NCI-H1417 treated with DMSO at 0.1 percent for 48 hours (cell line): ENCODE results near the gene ADSL.

Source experiments
- DNase-seq: peaks from one replicate; lab custom pipeline; 2025; lab: John Stamatoyannopoulos, UW

Gene ADSL

DNA sequence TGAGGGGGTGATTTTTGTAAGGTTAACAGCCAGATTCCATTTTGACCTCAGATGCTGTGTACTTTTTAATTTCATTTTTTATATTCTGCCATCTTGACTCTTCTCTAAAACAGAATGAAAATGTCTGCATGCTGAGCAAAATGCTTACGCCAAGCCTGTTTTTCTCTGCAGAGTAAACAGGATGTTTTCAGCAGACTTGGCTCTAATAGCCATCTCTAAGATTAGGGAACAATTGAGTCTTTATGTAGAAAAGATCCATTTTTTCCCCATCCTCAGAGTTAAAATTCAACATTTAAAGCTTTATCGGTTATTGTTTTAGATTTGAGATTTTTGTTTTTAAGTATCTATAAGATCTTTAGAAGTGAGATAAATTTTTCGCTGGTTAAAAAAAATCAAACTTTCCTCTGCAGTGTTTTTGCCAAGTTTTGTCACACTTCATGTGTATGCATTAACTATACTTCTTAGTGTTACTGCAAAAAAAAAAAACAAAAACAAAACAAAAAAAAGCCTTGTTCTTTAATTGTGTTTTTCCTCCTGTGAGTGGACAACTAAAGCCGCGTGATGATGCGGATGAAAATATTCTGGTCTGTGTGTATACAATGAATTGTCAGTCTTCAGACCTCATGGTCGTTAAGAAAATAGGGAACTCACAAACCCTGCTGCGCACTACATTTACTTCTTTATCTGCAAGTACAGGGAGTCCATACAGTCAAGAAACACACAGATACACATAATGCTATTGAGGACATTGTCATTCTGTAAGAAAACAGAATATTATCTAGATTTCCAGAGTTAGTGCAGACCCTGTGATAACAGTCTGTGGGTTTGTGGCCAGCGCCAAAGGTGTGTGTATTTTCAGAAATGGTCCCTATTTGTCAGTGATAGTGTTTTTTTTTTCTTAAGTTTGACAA is 17.5 kb upstream of the ADSL start:
- no peak for DNase-seq

GRCh38 chr22:40329466-40329865 is 16.8 kb upstream of the ADSL start:
- DNase-seq: no peak

DNA sequence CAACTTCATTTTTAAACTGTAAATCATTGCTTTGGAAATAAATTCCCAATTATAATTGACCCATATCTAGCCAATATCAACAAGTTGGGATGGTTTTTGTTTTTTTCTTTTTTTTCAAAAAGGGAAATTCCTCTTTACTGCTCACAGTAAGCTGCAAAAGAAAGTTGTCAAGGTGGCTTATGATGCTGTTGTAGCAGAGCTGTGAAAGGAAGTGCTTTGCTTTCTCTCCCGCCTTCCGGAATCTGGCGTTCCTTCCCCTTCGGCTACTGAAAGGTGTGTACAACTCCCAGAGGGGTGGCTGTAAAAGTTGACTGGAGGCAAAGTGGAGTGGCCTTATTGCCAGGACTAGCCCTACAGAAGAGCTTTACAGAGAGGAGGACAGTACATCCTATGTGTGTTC is 16.2 kb upstream of the ADSL start:
- DNase-seq: no peak

- DNase-seq: no peak
These were observed 15.7 kb upstream of the ADSL start for GRCh38 chr22:40330615-40331014.

GRCh38 chr22:40331706-40332105 is 14.6 kb upstream of the ADSL start:
- no peak for DNase-seq

- DNase-seq: no peak
These were observed 13.9 kb upstream of the ADSL start for GRCh38 chr22:40332319-40332781.

DNA sequence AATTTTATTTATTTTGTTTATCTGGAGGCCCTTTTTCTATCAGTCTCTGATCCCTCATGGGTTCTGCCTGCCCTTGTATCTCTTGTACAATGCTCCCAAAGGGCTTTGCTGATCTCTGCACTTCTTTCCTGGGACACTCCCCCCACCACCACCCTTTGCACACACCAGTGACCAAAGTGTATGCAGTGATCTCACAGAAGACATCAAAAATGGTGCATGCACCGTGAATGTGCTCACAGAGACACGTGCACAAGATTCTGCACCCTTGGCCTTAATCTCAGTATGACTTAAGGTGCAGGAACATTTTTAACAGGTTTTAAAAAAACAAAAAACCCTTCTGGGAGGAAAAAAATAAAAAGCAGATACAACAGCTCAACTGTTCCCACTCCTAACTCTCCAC is 12.2 kb upstream of the ADSL start:
- DNase-seq: no peak

GRCh38 chr22:40334899-40335298 is 11.4 kb upstream of the ADSL start:
- DNase-seq: no peak

DNA sequence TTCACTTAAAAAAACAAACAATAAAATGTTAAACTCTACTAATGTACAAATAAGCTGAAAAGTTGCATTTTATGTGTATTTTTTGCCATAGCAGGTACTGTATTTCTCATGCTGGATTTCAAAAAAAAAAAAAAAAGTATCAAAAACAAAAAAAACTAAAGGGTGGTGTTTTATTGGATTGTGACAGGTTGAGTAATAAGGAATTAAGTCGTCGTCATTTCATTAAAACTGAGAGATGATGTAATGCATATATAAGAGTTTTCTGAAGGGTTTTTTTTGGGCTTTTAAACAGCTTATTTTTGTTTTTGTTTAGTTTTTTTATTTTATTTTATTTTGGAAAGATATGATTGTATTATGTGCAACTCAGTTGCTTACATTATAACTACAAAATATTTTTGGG is 10.9 kb upstream of the ADSL start:
- DNase-seq: no peak

DNA sequence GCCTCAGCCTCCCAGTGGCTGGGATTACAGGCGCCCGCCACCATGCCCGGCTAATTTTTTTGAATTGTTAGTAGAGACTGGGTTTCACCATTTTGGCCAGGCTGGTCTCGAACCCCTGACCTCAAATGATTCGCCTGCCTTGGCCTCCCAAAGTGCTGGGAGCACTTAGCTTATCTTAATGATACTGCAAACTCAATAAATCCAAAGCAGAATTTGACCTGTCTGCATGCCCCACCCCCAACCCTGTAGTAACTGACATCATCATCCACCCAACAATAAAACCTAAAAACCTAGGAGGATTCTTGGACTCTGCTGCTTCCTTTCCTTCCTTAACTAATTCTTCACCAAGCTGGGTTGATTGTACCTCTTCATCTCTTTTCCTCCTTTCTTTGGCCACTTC is 6.3 kb upstream of the ADSL start:
- no peak for DNase-seq

DNA sequence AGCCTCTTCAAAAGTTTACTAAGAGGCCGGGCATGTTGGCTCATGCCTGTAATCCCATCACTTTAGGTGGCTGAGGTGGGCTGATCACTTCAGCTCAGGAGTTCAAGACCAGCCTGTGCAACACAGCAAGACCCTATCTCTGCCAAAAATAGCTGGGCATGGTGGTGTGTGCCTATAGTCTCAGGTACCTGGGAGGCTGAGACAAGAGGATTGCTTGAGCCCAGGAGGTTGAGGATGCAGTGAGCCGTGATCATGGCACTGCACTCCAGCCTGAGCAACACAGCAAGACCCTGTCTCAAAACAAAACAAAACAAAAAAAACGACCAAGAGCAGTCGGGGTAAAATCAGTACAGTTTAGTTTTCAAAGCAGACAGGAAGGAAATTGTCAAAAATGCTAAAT is 4.7 kb upstream of the ADSL start:
- no peak for DNase-seq

- DNase-seq: no peak
These were observed 3.8 kb upstream of the ADSL start for GRCh38 chr22:40342521-40342920.

GRCh38 chr22:40345271-40345670 is 1.0 kb upstream of the ADSL start:
- no peak for DNase-seq

DNA sequence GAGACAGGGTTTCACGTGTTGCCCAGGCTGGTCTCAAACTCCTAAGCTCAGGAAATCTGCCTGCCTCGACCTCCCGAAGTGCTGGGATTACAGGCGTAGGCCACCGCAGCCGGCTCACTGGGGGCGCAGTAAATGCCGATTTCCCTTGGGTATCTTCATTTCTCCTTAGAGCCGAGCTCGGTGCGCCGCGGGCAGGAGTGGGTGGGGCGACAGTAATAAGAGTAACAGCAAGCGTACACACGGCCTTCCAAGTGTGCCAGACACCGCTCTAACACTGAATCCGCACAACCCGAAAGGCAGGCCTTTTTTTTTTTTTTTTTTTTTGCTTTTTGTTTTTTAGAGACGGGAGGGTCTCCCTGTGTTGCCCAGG is 500 bp upstream of the ADSL start:
- DNase-seq: no peak

DNA sequence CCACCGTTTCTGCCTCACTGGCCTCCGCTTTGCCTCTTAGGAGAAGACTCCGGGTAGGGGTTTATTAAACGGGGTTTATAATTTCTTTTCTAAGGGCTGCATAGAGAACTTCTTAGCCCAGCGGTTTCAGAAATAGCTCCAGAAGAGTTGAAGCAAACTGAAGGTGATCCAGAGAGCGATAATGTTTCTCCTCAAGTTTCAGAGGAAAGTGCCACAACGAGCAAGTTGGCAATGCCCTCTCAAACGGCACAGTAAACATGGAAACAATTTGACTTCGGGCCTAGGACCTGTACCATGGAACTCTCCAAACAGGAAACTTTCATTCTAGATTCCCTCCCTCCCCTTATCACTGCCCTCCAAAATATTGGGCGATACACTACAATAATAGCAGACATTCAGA is 1.0 kb downstream of the ADSL start:
- DNase-seq: no peak

- DNase-seq: no peak
These were observed 1.8 kb downstream of the ADSL start for GRCh38 chr22:40348025-40348658.

DNA sequence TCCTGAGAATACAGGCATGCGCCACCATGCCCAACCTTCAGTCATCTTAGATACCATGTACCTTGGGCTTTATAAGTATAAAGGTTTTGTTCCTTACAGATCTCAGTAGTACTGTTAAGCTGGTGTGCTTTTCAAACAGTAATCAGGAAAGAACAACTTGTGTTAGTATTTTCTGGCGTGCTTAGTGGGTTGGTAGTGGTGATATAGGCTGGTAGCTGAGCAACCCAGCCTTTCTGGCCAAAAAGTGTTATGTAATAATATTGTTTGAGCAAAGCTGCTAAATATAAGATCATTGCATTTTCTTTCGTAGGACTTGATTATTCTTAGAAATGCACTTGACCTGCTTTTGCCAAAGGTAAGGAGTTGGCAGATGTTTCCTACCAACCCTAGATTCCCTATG is 6.5 kb downstream of the ADSL start:
- DNase-seq: no peak

DNA sequence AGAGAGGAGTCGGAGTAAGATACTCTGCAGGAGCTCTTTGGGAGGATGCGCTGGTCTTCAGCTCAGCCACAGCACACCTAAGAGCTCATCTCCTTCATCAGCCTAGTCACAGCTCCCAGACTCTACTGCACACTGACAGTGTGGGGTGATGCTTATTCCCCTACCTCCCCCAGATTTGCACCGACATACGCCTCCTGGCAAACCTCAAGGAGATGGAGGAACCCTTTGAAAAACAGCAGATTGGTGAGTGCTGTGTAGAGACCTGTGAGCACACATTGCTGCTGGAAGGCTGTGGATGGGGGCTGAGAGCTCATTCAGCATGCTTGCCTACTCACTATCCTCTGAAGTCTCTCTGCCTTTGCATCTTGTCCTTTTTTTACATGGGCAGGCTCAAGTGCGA is 14.8 kb downstream of the ADSL start:
- DNase-seq: no peak

DNA sequence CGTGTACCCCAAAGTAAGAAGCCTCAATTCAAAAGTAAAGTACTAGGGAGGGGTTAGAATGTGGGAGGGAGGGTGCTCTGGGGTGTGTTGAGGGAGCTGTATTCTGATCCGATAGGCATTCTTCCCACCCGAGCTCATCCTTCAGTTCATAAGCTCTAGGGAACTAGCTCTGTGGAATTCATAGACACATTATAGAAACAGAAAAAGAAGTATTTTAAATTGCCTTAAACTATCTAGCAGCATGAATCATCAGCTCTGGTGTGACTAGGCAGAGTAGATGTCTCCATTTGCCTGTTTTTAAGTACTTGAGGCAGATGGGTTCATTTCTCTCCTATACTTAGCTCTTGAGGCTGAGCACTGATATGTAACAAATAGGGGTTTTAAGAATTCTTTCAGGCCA is 16.8 kb downstream of the ADSL start:
- DNase-seq: no peak

GRCh38 chr22:40364431-40364830 is 18.1 kb downstream of the ADSL start:
- no peak for DNase-seq

GRCh38 chr22:40366068-40366467 is 19.8 kb downstream of the ADSL start:
- no peak for DNase-seq

DNA sequence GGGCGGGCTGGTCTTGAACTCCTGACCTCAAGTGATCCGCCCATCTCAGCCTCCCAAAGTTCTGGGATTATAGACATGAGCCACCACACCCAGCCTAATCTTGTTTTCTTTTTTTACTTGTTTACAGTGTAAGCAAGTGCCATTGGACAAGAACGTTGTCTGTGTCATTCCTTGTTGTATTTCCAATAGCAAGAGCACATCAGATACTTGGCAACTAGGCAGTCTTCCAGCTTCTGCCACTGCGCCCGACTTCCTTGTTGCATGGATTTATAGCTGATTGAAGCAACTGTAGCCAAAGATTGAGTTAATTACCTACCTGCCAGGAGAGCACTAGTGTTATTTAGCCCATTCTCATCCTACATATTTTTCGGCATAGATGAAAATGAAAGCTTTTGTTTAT is 21.0 kb downstream of the ADSL start:
- DNase-seq: no peak

DNA sequence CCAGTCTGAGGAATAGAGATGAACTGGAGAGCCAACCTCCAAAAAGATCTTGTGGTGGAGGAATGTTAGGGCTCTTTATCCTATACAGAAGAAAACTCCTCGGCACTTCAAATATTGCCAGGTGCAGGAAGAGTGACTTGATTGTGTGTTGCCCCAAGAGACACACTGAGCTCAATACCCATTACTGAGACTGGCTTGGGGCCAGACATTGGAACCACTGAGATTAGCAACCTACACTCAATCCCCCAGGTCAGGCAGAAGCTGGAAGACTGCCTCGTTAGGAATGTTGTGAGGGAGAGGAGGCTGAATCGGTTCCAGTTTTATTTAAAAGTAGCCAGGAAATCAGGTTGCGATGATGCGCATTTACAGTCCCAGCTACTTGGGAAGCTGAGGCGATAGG is 21.7 kb downstream of the ADSL start:
- no peak for DNase-seq

GRCh38 chr22:40368836-40369235 is 22.5 kb downstream of the ADSL start:
- no peak for DNase-seq
